Fibroblast of lung (primary cell): ENCODE measurements around the gene MAPK9. TPM values are rescaled to one million over a fixed set of nuclear protein-coding genes. Genes with fewer than 3 reads are reported as not detected.
A peak's percentile ranks its signal among the peaks of the same experiment; 100 is the strongest.

Experiments used
- DNase-seq, 2 donors: peaks; one replicate each; pipeline versions ENCODE4 v3.0.0 to v3.0.0-alpha.2; 2010; ENCODE audit warnings: low read depth in 2 of 2
- H2AFZ ChIP-seq: 2 replicates; pipeline ENCODE4 v1.5.1; 2012; ENCODE audit warnings: low read length, control low read depth, inconsistent platforms
- H3K27ac ChIP-seq: 2 replicates; pipeline ENCODE4 v1.5.1; 2011; ENCODE audit warnings: low read length, control low read depth; ENCODE audit not compliant: insufficient read depth
- H3K27me3 ChIP-seq: 2 replicates; pipeline ENCODE4 v1.5.1; 2011; ENCODE audit warnings: mild to moderate bottlenecking, low read length; ENCODE audit not compliant: control insufficient read depth, insufficient read depth
- H3K36me3 ChIP-seq: 2 replicates; pipeline ENCODE4 v1.5.1; 2011; ENCODE audit warnings: low read length; ENCODE audit not compliant: control insufficient read depth, insufficient read depth
- H3K4me1 ChIP-seq: 2 replicates; pipeline ENCODE4 v1.5.1; 2011; ENCODE audit warnings: low read length; ENCODE audit not compliant: control insufficient read depth, insufficient read depth; ENCODE audit errors: extremely low read depth
- H3K4me2 ChIP-seq: 2 replicates; pipeline ENCODE4 v1.5.1; 2011; ENCODE audit warnings: low read length, control low read depth; ENCODE audit not compliant: insufficient read depth; ENCODE audit errors: extremely low read depth
- H3K4me3 ChIP-seq, 4 experiments: fragments of 200-600 bp in 1 of 4; sonication (generic) in 1 of 4; replicated peaks in 1 of 4; 2 replicates each; pipeline ENCODE4 v1.5.1; 2011 to 2016; ENCODE audit warnings: low read length in 4 of 4, low read depth in 3 of 4, mild to moderate bottlenecking in 3 of 4, control low read depth in 2 of 4, inconsistent platforms in 1 of 4, mixed read lengths in 1 of 4; ENCODE audit not compliant: insufficient read depth in 1 of 4; ENCODE audit errors: control extremely low read depth in 1 of 4
- H3K79me2 ChIP-seq: 2 replicates; pipeline ENCODE4 v1.5.1; 2012; ENCODE audit warnings: mild to moderate bottlenecking, low read length, inconsistent platforms; ENCODE audit not compliant: control insufficient read depth, insufficient read depth
- H3K9ac ChIP-seq: 2 replicates; pipeline ENCODE4 v1.5.1; 2011; ENCODE audit warnings: mild to moderate bottlenecking, low read length, control low read depth; ENCODE audit not compliant: insufficient read depth
- H3K9me3 ChIP-seq: 2 replicates; pipeline ENCODE4 v1.5.1; 2012; ENCODE audit warnings: low read depth, low read length; ENCODE audit not compliant: control insufficient read depth, insufficient read depth
- H4K20me1 ChIP-seq: 2 replicates; pipeline ENCODE4 v1.5.1; 2011; ENCODE audit warnings: low read length; ENCODE audit not compliant: control insufficient read depth, insufficient read depth; ENCODE audit errors: extremely low read depth
- EZH2 ChIP-seq: IDR thresholded peaks from 2 replicates; pipeline ENCODE4 v1.5.1; 2012; ENCODE audit warnings: low read length, control low read depth, mild to moderate bottlenecking; ENCODE audit errors: missing control alignments
- polyA plus RNA-seq, 2 donors: library from polyadenylated mRNA; depleted of rRNA in 1 of 2; stranded (reverse) in 1 of 2; unstranded in 1 of 2; fragments of >200 nt; gene quantifications; 2 replicates each; pipeline ENCODE4 v1.2.1, GENCODE V29; 2011 to 2012; ENCODE audit warnings: missing spikeins in 1 of 2
- total RNA-seq: library from RNA; depleted of rRNA; stranded (reverse); fragments of >200 nt; gene quantifications from 2 replicates; pipeline ENCODE4 v1.2.1, GENCODE V29; 2014
- TF ChIP-seq, protein P1 (sequence below), 2 donors: IDR thresholded peaks in 1 of 2; conservative IDR thresholded peaks in 1 of 2; 1 replicate in 1 of 2; 2 replicates in 1 of 2; pipeline ENCODE4 v1.5.1; 2011 to 2012; ENCODE audit warnings: low read length in 2 of 2, control low read depth in 1 of 2, inconsistent platforms in 1 of 2, low read depth in 1 of 2, mild to moderate bottlenecking in 1 of 2

The MAPK9 gene
- total and polyA plus RNA-seq, 2 donors (not counting 1 experiment from before 2014, with no cell fraction given) = 27.6 to 36.8 TPM

DNA sequence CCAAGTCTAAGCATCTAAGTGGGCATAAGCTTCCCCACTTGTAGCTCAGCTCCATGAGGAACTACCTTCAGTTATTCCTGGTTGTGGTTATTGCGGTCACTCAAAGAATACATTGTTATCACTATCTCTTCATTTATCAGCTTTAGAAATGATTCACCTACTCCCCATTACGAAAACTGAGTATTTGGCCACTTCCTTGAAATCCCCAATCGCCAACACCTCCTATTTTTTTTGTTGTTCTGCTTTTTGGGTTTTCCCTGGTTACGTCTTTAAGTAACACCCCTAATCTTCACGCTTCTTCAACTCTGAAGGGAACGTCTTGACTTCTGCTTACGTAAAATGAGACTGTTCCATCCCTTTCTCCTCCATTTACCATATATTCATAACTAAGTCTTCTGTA lies 20.7 kb downstream of the MAPK9 start:
- DNase-seq = no peak
- H3K36me3 ChIP-seq = peaks cover 2% of the 10 kb centered on the region
- H3K79me2 ChIP-seq = no peaks in the 10 kb centered on the region
- no peak overlapping the region for H3K4me3 ChIP-seq
- H3K27ac ChIP-seq = no peak overlapping the region
- no peak overlapping the region for H3K4me2 ChIP-seq
- H4K20me1 ChIP-seq = no peaks in the 10 kb centered on the region
- no peaks in the 10 kb centered on the region for H3K9me3 ChIP-seq
- H3K9ac ChIP-seq = no peak overlapping the region
- TF ChIP-seq, protein P1, sequence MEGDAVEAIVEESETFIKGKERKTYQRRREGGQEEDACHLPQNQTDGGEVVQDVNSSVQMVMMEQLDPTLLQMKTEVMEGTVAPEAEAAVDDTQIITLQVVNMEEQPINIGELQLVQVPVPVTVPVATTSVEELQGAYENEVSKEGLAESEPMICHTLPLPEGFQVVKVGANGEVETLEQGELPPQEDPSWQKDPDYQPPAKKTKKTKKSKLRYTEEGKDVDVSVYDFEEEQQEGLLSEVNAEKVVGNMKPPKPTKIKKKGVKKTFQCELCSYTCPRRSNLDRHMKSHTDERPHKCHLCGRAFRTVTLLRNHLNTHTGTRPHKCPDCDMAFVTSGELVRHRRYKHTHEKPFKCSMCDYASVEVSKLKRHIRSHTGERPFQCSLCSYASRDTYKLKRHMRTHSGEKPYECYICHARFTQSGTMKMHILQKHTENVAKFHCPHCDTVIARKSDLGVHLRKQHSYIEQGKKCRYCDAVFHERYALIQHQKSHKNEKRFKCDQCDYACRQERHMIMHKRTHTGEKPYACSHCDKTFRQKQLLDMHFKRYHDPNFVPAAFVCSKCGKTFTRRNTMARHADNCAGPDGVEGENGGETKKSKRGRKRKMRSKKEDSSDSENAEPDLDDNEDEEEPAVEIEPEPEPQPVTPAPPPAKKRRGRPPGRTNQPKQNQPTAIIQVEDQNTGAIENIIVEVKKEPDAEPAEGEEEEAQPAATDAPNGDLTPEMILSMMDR (conservative IDR thresholded peaks at IDR 0.05 in 1 of 2, IDR thresholded peaks at IDR 0.05 in 1 of 2; ENCODE audit: low read depth in 1 of 2, low read length in 2 of 2) = no peak
- TF ChIP-seq EZH2 = no peak
- H2AFZ ChIP-seq = no peak overlapping the region
- H3K27me3 ChIP-seq = no peaks in the 10 kb centered on the region
- no peaks in the 10 kb centered on the region for H3K4me1 ChIP-seq

DNA sequence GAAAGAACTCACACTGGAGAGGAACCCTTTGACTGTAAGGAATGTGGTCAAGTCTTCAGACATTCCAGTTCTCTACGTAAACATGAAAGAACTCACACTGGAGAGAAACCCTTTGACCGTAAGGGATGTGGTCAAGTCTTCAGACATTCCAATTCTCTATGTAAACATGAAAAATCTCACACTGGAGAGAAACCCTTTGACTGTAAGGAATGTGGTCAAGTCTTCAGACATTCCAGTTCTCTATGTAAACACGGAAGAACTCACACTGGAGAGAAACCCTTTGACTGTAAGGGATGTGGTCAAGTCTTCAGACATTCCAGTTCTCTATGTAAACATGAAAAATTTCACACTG lies 32.6 kb downstream of the MAPK9 start:
- no peaks in the 10 kb centered on the region for H3K4me1 ChIP-seq
- no peak overlapping the region for H3K27ac ChIP-seq
- H3K4me3 ChIP-seq = no peak overlapping the region
- no peak overlapping the region for H3K9ac ChIP-seq
- H3K36me3 ChIP-seq = no peaks in the 10 kb centered on the region
- TF ChIP-seq, protein P1 (conservative IDR thresholded peaks at IDR 0.05 in 1 of 2, IDR thresholded peaks at IDR 0.05 in 1 of 2; ENCODE audit: low read depth in 1 of 2, low read length in 2 of 2) = no peak
- TF ChIP-seq EZH2 = no peak
- DNase-seq = peak; percentile 1 to 22
- no peaks in the 10 kb centered on the region for H3K27me3 ChIP-seq
- H2AFZ ChIP-seq = no peak overlapping the region
- no peaks in the 10 kb centered on the region for H3K79me2 ChIP-seq
- no peaks in the 10 kb centered on the region for H4K20me1 ChIP-seq
- H3K4me2 ChIP-seq = no peak overlapping the region
- peaks cover 2% of the 10 kb centered on the region for H3K9me3 ChIP-seq

DNA sequence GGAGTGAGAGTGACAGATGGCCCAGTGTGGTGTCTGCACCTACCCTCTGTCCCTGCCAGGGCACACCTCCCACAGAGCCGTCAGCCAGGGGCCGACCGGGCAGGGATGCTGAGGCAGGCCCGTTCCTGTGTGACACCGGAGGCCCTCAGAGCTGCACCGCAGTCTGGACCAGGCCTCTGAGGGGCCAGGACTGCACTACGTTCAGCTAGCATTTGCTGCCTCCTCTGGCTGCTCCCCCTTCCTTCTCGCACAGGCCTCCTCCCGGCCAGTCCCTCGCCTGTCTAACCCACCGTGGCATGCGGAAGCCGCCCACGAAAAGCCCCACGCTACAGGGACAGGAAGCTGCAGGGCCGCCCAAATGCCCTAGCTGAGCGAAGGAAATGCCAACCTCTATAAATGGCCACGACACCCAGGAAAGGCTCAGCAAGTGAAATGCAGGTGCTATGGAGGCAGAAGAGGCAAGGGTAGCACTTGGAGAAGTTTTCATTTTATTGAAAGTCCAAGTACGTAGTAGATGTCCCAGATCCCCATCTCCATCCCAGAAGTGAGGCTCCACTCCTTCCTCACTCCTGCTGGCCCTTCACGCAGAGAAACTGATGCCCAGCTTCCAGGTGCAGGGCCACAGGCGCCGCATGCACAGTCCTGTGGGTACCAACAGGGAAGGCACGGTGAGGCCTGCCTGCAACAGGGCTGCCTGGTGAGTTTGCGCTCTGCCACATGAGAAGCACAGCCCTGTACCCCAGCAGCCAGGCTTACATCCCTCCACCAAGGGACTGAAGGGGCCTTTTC lies 38.7 kb downstream of the MAPK9 start:
- no peak for DNase-seq
- H3K4me1 ChIP-seq = no peaks in the 10 kb centered on the region
- H3K4me3 ChIP-seq = no peak overlapping the region
- H3K9me3 ChIP-seq = no peaks in the 10 kb centered on the region
- TF ChIP-seq, protein P1 (conservative IDR thresholded peaks at IDR 0.05 in 1 of 2, IDR thresholded peaks at IDR 0.05 in 1 of 2; ENCODE audit: low read depth in 1 of 2, low read length in 2 of 2) = no peak
- no peak for TF ChIP-seq EZH2
- no peaks in the 10 kb centered on the region for H4K20me1 ChIP-seq
- no peaks in the 10 kb centered on the region for H3K79me2 ChIP-seq
- H2AFZ ChIP-seq = no peak overlapping the region
- no peaks in the 10 kb centered on the region for H3K27me3 ChIP-seq
- no peak overlapping the region for H3K4me2 ChIP-seq
- no peaks in the 10 kb centered on the region for H3K36me3 ChIP-seq
- H3K27ac ChIP-seq = no peak overlapping the region
- no peak overlapping the region for H3K9ac ChIP-seq
